Measurements from ENCODE around the gene NMRAL1. TPM values are rescaled to one million over a fixed set of nuclear protein-coding genes. Genes with fewer than 3 reads are reported as not detected.
A peak's percentile ranks its signal among the peaks of the same experiment; 100 is the strongest.

The NMRAL1 gene
- total RNA-seq, 4 donors from 2014 or later = 2.7 to 11.0 (median 9.1) TPM

DNA sequence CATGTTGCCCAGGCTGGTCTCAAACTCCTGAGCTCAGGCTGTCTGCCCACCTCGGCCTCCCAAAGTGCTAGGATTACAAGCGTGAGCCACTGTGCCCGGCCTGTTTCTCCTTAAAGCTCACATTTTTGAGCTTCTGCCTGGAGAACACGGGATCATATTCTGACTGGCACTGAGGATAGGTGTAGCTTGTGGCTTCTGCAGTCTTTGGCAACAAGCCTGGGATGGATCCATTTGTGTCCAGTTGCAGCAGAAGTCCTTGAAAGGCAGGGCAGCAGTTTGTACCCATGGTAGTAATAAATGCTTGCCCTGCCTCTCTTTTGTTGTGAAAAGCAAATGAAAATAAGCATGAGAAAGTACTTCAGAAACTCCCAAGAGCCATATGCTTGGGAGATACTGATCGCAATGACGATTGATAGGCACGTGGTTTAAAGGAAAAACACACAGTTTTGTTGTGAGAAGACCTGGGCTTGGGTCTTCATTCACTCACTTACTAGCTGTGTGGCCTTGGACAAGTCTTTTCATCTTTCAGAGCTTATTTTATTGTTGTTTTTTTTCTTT lies 54.9 kb downstream of the NMRAL1 start:
- DNase-seq = no peak
- H3K27me3 ChIP-seq = no peaks in the 10 kb centered on the region
- H3K9me3 ChIP-seq = no peaks in the 10 kb centered on the region
- no peaks in the 10 kb centered on the region for H3K36me3 ChIP-seq
- no peak overlapping the region for H3K27ac ChIP-seq
- H3K4me1 ChIP-seq = peaks cover 4 to 11% of the 10 kb centered on the region in 2 donors
- ATAC-seq = no peak
- intact Hi-C loops (cut with DNase I; ENCODE audit: low total_unique reads) (loop anchor here (5.0 kb wide), 1 partner anchor 67 kb away; the partner anchor contains the start of gene PAM16), in situ Hi-C loops (cut with MboI; ENCODE audit: low sequenced_read_pairs in 4 of 4) (loop anchor here in 3 of 4 donors (10.0 kb wide), 2 partner anchors 65 to 135 kb away; partner anchors contain the start of gene PAM16 (in 2 of the 3))
- TF ChIP-seq POLR2A (IDR thresholded peaks at IDR 0.05) (no peak), CTCF (IDR thresholded peaks at IDR 0.05 in 4 of 5, conservative IDR thresholded peaks at IDR 0.05 in 1 of 5) (no peak)
- no peak overlapping the region for H3K4me3 ChIP-seq

DNA sequence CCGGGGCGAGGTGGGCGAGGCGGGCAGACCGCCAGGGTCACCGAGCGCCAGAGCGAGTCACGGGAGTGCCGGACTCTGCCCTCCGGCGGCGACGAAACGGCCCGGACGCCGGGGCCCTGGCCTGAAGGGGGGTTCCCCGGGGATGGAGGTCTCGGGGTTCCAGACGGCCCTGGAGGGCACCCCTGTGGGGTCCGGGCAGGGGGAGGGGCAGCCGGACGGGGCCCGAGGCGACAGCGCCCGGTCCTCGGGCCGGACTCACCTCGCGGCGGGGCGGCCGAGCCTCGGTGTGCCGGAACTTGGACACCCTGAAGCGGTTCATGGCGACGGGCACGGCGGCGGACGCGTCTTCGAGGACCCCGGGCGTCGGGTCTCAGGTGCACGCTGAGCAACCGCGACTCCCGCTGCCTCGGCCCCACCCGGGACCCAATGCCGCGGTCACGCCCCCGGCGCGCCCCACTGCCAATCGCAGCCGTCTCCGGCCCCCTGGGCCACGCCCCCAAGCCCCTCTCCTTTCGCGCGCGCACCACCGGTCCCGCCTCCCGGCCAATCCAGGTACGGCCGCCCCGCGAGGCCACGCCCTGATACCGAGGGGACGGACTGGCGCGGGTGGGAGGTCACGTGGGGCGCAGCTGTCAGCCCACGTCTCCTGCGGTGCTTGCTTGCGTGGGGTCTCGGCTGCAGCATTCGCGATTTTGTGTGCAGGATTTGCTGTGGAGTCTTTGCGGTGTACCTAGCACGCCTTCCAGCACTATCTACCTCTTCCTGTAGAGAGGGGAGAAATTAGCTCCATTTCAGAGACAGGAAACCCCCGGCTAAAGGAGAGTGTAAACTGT lies 58.0 kb downstream of the NMRAL1 start, which contains the start of gene CORO7:
CORO7 (minus strand) TSS at position 397 of the 833 bp plus-strand sequence; CDS start at position 319, 78 bp downstream.
- peak; percentile 90 to 93 for ATAC-seq
- intact Hi-C loops (cut with DNase I; ENCODE audit: low total_unique reads) = loop anchor here (5.0 kb wide), 1 partner anchor 64 kb away; the partner anchor contains the start of gene PAM16

DNA sequence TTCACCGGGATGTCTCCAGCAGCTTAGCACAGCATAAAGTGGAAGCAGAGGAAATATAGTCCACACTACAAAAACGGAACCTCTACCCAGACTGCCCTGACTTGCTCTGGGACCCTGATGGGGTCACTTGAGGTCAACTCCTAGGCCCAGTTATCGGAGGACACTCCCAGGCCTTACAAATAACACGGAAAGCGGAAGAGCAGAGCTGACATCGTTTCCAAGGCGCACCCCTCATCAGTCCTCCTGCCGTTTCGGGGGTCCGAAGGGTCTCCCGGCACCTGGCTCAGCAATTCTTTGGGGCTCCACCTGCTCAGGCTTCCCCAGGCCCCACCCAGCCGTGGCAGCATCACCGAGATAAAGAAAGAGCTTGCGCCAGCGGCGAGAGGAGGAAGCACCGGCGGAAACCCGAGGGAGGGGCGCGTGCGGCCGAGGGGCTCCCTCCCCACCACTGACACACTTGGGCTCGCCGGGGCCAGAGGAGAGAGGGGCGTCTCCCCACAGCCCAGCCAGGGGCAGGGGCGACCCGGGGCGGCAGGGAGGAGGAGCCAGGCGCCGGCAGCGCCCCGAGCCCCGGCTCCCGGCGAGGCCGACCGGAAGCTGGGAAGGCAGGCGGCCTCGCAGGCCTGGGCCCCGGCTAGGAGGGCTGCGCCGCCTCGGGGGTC lies 58.8 kb downstream of the NMRAL1 start:
- Histone ChIP-seq H3K27me3 (no peaks in the 10 kb centered on the region), H3K4me3 (peak overlapping the region; percentile 65 to 92 (median 78)), H3K27ac (peak overlapping the region; percentile 48 to 71 (median 65)), H3K36me3 (no peaks in the 10 kb centered on the region), H3K4me1 (peaks cover 3 to 9% of the 10 kb centered on the region in 2 donors), H3K9me3 (no peaks in the 10 kb centered on the region)
- DNase-seq (no peak), ATAC-seq (peak; percentile 20 to 23)
- intact Hi-C loops (cut with DNase I; ENCODE audit: low total_unique reads) = loop anchor here (5.0 kb wide), 1 partner anchor 63 kb away; the partner anchor contains the start of gene PAM16
- TF ChIP-seq POLR2A (IDR thresholded peaks at IDR 0.05) = peak in 1 of 2 donors; percentile 14
- TF ChIP-seq CTCF (IDR thresholded peaks at IDR 0.05 in 4 of 5, conservative IDR thresholded peaks at IDR 0.05 in 1 of 5) = no peak
- in situ Hi-C loops (cut with MboI; ENCODE audit: low sequenced_read_pairs in 4 of 4) = loop anchor here in 3 of 4 donors (10.0 kb wide), 2 partner anchors 61 to 131 kb away; partner anchors contain the start of gene PAM16 (in 2 of the 3)

More for the DNA sequence above, 58.0 kb downstream of the NMRAL1 start, which contains the start of gene CORO7:
- H3K9me3 ChIP-seq = no peaks in the 10 kb centered on the region
- H3K4me3 ChIP-seq = peak within 1 kb of the TSS; percentile 65 to 92 (median 78)
- H3K27me3 ChIP-seq = no peaks in the 10 kb centered on the region
- in situ Hi-C loops (cut with MboI; ENCODE audit: low sequenced_read_pairs in 4 of 4) = loop anchor here in 3 of 4 donors (10.0 kb wide), 2 partner anchors 62 to 132 kb away; partner anchors contain the start of gene PAM16 (in 2 of the 3)
- peak; percentile 73 to 79 for TF ChIP-seq POLR2A (IDR thresholded peaks at IDR 0.05)
- TF ChIP-seq CTCF (IDR thresholded peaks at IDR 0.05 in 4 of 5, conservative IDR thresholded peaks at IDR 0.05 in 1 of 5) = peak in 2 of 5 experiments; percentile 18 to 30
- H3K27ac ChIP-seq = peak within 1 kb of the TSS; percentile 61 to 71 (median 65)
- no peaks in the 10 kb centered on the region for H3K36me3 ChIP-seq
- peaks cover 3 to 9% of the 10 kb centered on the region in 2 donors for H3K4me1 ChIP-seq
- peak; percentile 93 to 96 for DNase-seq

DNA sequence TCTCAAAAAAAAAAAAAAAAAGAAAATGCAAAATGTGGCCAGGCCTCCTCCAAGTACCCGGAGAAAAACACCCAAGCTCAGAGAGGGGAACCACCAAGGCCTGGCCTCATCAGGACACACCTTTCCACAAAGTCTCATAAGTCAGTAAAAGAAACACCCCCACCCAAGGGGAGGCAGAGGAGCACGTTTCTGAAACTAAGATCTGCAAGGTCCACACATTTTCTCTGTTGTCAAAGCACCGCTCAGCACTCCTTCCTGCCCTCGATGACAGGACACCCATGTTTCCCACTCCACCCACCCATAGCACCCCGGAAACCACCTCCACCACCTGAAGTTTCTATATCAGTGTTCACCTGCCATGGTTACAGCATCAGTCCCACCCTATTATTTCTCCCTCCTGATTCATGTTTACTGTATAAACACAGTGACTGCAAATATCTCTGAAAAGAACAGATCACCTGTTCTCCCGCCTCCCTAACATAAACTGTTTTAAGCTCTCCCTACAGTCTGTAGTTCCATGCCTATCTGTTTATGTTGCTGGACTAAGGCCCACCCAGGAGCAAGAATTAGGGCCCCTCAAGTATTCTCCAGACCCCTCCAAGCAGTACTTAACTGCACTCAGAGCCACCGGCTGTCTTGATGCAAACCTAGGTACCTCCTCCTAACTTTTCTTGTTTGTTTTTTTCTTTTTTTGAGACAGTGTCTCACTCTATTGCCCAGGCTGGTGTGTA lies 60.1 kb downstream of the NMRAL1 start:
- Histone ChIP-seq H3K9me3 (no peaks in the 10 kb centered on the region), H3K36me3 (no peaks in the 10 kb centered on the region), H3K4me1 (peaks cover 3 to 9% of the 10 kb centered on the region in 2 donors), H3K27me3 (no peaks in the 10 kb centered on the region), H3K27ac (no peak overlapping the region), H3K4me3 (no peak overlapping the region)
- intact Hi-C loops (cut with DNase I; ENCODE audit: low total_unique reads) (no loop called here), in situ Hi-C loops (cut with MboI; ENCODE audit: low sequenced_read_pairs in 4 of 4) (loop anchor here in 3 of 4 donors (10.0 kb wide), 2 partner anchors 60 to 130 kb away; partner anchors contain the start of gene PAM16 (in 2 of the 3))
- no peak for TF ChIP-seq POLR2A (IDR thresholded peaks at IDR 0.05)
- no peak for TF ChIP-seq CTCF (IDR thresholded peaks at IDR 0.05 in 4 of 5, conservative IDR thresholded peaks at IDR 0.05 in 1 of 5)
- no peak for ATAC-seq
- DNase-seq = no peak
